OCI-M1 (cell line): Measurements from ENCODE around the gene ANKH.
A peak's percentile ranks its signal among the peaks of the same experiment; 100 is the strongest.

Source experiments
- DNase-seq: peaks from one replicate; lab custom pipeline; 2025; lab: John Stamatoyannopoulos, UW

The ANKH gene

GRCh38 chr5:14663734-14664269 lies 207.8 kb downstream of the ANKH start:
- peak; percentile 67 for DNase-seq

GRCh38 chr5:14662721-14663260 lies 208.8 kb downstream of the ANKH start:
- DNase-seq, result no peak

- no peak for DNase-seq
Measured at GRCh38 chr5:14660833-14661232, 210.7 kb downstream of the ANKH start.

GRCh38 chr5:14659821-14660607 lies 211.6 kb downstream of the ANKH start:
- no peak for DNase-seq

GRCh38 chr5:14656898-14657297 lies 214.7 kb downstream of the ANKH start:
- no peak for DNase-seq

GRCh38 chr5:14655146-14655741 lies 216.3 kb downstream of the ANKH start:
- no peak for DNase-seq
